SK-N-SH treated with all-trans-retinoic acid at 6 μM for 48 hours (cell line): ENCODE measurements around the gene SMC4.
A peak's percentile ranks its signal among the peaks of the same experiment; 100 is the strongest.

ENCODE experiments used
- ARNTL ChIP-seq: fragments of 450-650 bp; formaldehyde crosslinking; IDR thresholded peaks from 2 replicates; pipeline ENCODE4 v1.5.0; 2020; ENCODE audit warnings: low read depth, mild to moderate bottlenecking, moderate library complexity, borderline replicate concordance
- BACH2 ChIP-seq: fragments of 250-450 bp; sonication (Bioruptor Pico); IDR thresholded peaks from 2 replicates; pipeline ENCODE4 v1.9.0; 2021; ENCODE audit warnings: mild to moderate bottlenecking, borderline replicate concordance
- POU6F1 ChIP-seq: fragments of 250-450 bp; sonication (Bioruptor Pico); IDR thresholded peaks from 2 replicates; pipeline ENCODE4 v1.8.0; 2021; ENCODE audit warnings: low read depth, mild to moderate bottlenecking, moderate library complexity, borderline replicate concordance
- SNAI2 ChIP-seq: fragments of 250-450 bp; sonication (Bioruptor Pico); IDR thresholded peaks from 2 replicates; pipeline ENCODE4 v1.5.0; 2020; ENCODE audit warnings: mild to moderate bottlenecking, moderate library complexity
- TSHZ2 ChIP-seq: fragments of 250-450 bp; sonication (Bioruptor Pico); IDR thresholded peaks from 2 replicates; pipeline ENCODE4 v1.5.0; 2020; ENCODE audit warnings: mild to moderate bottlenecking, moderate library complexity
- ZFP3 ChIP-seq: fragments of 250-450 bp; sonication (Bioruptor Pico); IDR thresholded peaks from 2 replicates; pipeline ENCODE4 v1.5.0; 2020; ENCODE audit warnings: mild to moderate bottlenecking, moderate library complexity
- ZFP30 ChIP-seq: fragments of 450-650 bp; formaldehyde crosslinking; IDR thresholded peaks from 2 replicates; pipeline ENCODE4 v1.5.0; 2022; ENCODE audit warnings: mild to moderate bottlenecking, moderate library complexity

- TF ChIP-seq ARNTL (no peak), ZFP30 (CRISPR knock-in tag) (no peak), BACH2 (no peak), SNAI2 (CRISPR knock-in tag) (0 out of 2 replicates have a peak, but pooled peaks have one; percentile 68), TSHZ2 (CRISPR knock-in tag) (no peak), ZFP3 (CRISPR knock-in tag) (no peak), POU6F1 (no peak)
These were observed 4.2 kb upstream of the SMC4 start for GRCh38 chr3:160395297-160395696.
